Immature natural killer cell (primary cell): Measurements from ENCODE around the gene MEOX2. TPM values are rescaled to one million over a fixed set of nuclear protein-coding genes. Genes with fewer than 3 reads are reported as not detected.

Experiments
- DNase-seq, 3 donors: peaks; one replicate each; pipeline ENCODE4 v3.0.0; 2022; ENCODE audit warnings: mixed read lengths in 1 of 3
- H3K27ac Mint-ChIP-seq, 6 donors: one replicate each; pipeline ENCODE4 v1.8.0; 2020; ENCODE audit warnings: mixed read lengths in 6 of 6, mild to moderate bottlenecking in 5 of 6, inconsistent platforms in 4 of 6, moderate library complexity in 3 of 6
- H3K27me3 Mint-ChIP-seq, 3 donors: one replicate each; pipeline ENCODE4 v1.8.0; 2020 to 2021; ENCODE audit warnings: low read depth in 3 of 3, mild to moderate bottlenecking in 3 of 3, mixed read lengths in 3 of 3, moderate library complexity in 3 of 3, inconsistent platforms in 1 of 3
- H3K36me3 Mint-ChIP-seq, 3 donors: one replicate each; pipeline ENCODE4 v1.8.0; 2020; ENCODE audit warnings: mixed read lengths in 3 of 3, inconsistent platforms in 2 of 3, mild to moderate bottlenecking in 2 of 3
- H3K4me1 Mint-ChIP-seq, 2 donors: one replicate each; pipeline ENCODE4 v1.8.0; 2020; ENCODE audit warnings: inconsistent platforms in 2 of 2, mild to moderate bottlenecking in 2 of 2, mixed read lengths in 2 of 2, moderate library complexity in 1 of 2
- H3K4me3 Mint-ChIP-seq, 5 donors: one replicate each; pipeline ENCODE4 v1.8.0; 2020; ENCODE audit warnings: mild to moderate bottlenecking in 5 of 5, mixed read lengths in 5 of 5, inconsistent platforms in 3 of 5, moderate library complexity in 3 of 5
- H3K9me3 Mint-ChIP-seq, 6 donors: one replicate each; pipeline ENCODE4 v1.8.0; 2020; ENCODE audit warnings: mild to moderate bottlenecking in 6 of 6, mixed read lengths in 6 of 6, inconsistent platforms in 4 of 6, moderate library complexity in 3 of 6
- polyA plus RNA-seq, 3 donors: library from polyadenylated mRNA; unstranded; fragments of 300-500 nt; fragmentation: Illumina TruSeq; gene quantifications; one replicate each; pipeline ENCODE4 v1.2.3, GENCODE V29; 2021

Gene MEOX2
- polyA plus RNA-seq, 3 donors from 2014 or later: not detected

- Mint-ChIP-seq H3K4me1 (no peaks in the 10 kb centered on the region), H3K4me3 (no peak overlapping the region), H3K36me3 (peaks cover 0 to 3% (median 0%) of the 10 kb centered on the region in 3 donors), H3K9me3 (peaks cover 7 to 28% (median 18%) of the 10 kb centered on the region in 6 donors), H3K27ac (no peak overlapping the region), H3K27me3 (peaks cover 5 to 16% (median 8%) of the 10 kb centered on the region in 3 donors)
- DNase-seq: no peak
Measured at GRCh38 chr7:15686957-15687545, 568 bp upstream of the MEOX2 start.

- H3K9me3 Mint-ChIP-seq: peaks cover 6 to 28% (median 17%) of the 10 kb centered on the region in 6 donors
- no peak overlapping the region for H3K4me3 Mint-ChIP-seq
- H3K27ac Mint-ChIP-seq: no peak overlapping the region
- H3K27me3 Mint-ChIP-seq: peaks cover 5 to 16% (median 8%) of the 10 kb centered on the region in 3 donors
- DNase-seq: no peak
- H3K4me1 Mint-ChIP-seq: no peaks in the 10 kb centered on the region
- peaks cover 0 to 3% (median 0%) of the 10 kb centered on the region in 3 donors for H3K36me3 Mint-ChIP-seq
Measured at GRCh38 chr7:15685358-15686294, 857 bp downstream of the MEOX2 start.

GRCh38 chr7:15684871-15685270 is 1.6 kb downstream of the MEOX2 start:
- Mint-ChIP-seq H3K27ac (no peak overlapping the region), H3K9me3 (peaks cover 6 to 28% (median 17%) of the 10 kb centered on the region in 6 donors), H3K36me3 (peaks cover 0 to 3% (median 0%) of the 10 kb centered on the region in 3 donors), H3K4me3 (no peak overlapping the region), H3K4me1 (no peaks in the 10 kb centered on the region), H3K27me3 (peaks cover 5 to 16% (median 8%) of the 10 kb centered on the region in 3 donors)
- DNase-seq: no peak

GRCh38 chr7:15684111-15684800 is 2.2 kb downstream of the MEOX2 start:
- Mint-ChIP-seq H3K27ac (no peak overlapping the region), H3K36me3 (peaks cover 0 to 3% (median 0%) of the 10 kb centered on the region in 3 donors), H3K9me3 (peaks cover 6 to 28% (median 17%) of the 10 kb centered on the region in 6 donors), H3K27me3 (peaks cover 5 to 16% (median 8%) of the 10 kb centered on the region in 3 donors), H3K4me3 (no peak overlapping the region), H3K4me1 (no peaks in the 10 kb centered on the region)
- no peak for DNase-seq

DNA sequence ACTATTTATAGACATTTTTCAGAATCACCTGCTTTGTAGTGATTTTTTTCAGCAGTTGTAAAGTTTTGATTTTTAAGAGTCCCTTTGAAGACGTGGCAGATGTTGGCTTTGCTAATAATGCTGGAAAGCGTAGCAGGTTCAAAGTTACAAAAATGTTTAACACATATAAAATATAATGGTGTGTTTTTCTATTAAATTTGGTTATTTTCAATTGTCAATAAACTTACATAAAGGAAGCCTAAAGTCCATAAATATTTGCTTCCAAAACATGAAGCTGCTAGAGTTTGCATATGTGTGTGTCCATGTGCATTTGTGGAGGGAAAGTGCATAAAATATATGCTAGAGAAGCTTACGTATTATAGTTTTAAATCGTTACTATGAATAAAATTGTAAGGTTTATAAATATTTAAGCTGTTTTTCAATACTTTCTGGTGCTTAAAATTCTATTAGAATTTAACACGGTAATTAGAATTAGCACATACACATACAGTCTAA is 3.7 kb downstream of the MEOX2 start:
- H3K4me1 Mint-ChIP-seq: no peaks in the 10 kb centered on the region
- peaks cover 0 to 3% (median 0%) of the 10 kb centered on the region in 3 donors for H3K36me3 Mint-ChIP-seq
- peaks cover 5 to 16% (median 8%) of the 10 kb centered on the region in 3 donors for H3K27me3 Mint-ChIP-seq
- DNase-seq: no peak
- H3K9me3 Mint-ChIP-seq: peaks cover 6 to 28% (median 14%) of the 10 kb centered on the region in 6 donors
- no peak overlapping the region for H3K4me3 Mint-ChIP-seq
- no peak overlapping the region for H3K27ac Mint-ChIP-seq

GRCh38 chr7:15682111-15682510 is 4.4 kb downstream of the MEOX2 start:
- H3K4me3 Mint-ChIP-seq: no peak overlapping the region
- no peak overlapping the region for H3K27ac Mint-ChIP-seq
- H3K36me3 Mint-ChIP-seq: peaks cover 0 to 3% (median 0%) of the 10 kb centered on the region in 3 donors
- H3K9me3 Mint-ChIP-seq: peaks cover 2 to 26% (median 10%) of the 10 kb centered on the region in 6 donors
- no peaks in the 10 kb centered on the region for H3K4me1 Mint-ChIP-seq
- peaks cover 1 to 15% (median 6%) of the 10 kb centered on the region in 3 donors for H3K27me3 Mint-ChIP-seq
- no peak for DNase-seq

DNA sequence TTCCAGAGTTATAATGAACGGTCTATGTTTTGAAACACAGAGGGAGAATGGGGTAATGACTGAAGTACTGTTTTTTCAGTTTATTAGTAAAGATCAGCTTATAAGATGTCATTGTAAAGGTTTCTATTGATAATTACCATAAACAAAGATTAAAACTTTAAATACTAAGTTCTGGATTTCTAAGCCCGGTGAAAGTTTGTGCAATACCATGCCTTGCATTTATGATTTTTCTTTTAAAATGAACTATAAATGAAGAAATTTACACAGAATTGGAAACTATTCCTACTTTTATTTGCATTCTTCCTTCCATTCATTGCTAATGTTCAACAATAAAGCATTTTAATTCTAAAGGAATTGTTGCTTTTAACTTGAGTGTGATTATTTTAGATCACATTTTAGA is 4.9 kb downstream of the MEOX2 start:
- H3K4me3 Mint-ChIP-seq: no peak overlapping the region
- peaks cover 0 to 3% (median 0%) of the 10 kb centered on the region in 3 donors for H3K36me3 Mint-ChIP-seq
- H3K27ac Mint-ChIP-seq: no peak overlapping the region

GRCh38 chr7:15681186-15681585 is 5.3 kb downstream of the MEOX2 start:
- Mint-ChIP-seq H3K9me3 (peaks cover 3 to 21% (median 6%) of the 10 kb centered on the region in 6 donors), H3K4me3 (no peak overlapping the region), H3K27me3 (peaks cover 0 to 5% (median 5%) of the 10 kb centered on the region in 3 donors), H3K36me3 (peaks cover 0 to 3% (median 0%) of the 10 kb centered on the region in 3 donors), H3K27ac (no peak overlapping the region), H3K4me1 (no peaks in the 10 kb centered on the region)
- no peak for DNase-seq

More for the DNA sequence above, 4.9 kb downstream of the MEOX2 start:
- no peaks in the 10 kb centered on the region for H3K4me1 Mint-ChIP-seq
- no peak for DNase-seq
- peaks cover 3 to 23% (median 8%) of the 10 kb centered on the region in 6 donors for H3K9me3 Mint-ChIP-seq
- peaks cover 1 to 10% (median 6%) of the 10 kb centered on the region in 3 donors for H3K27me3 Mint-ChIP-seq

GRCh38 chr7:15680446-15680845 is 6.0 kb downstream of the MEOX2 start:
- no peaks in the 10 kb centered on the region for H3K4me1 Mint-ChIP-seq
- peaks cover 3 to 22% (median 3%) of the 10 kb centered on the region in 6 donors for H3K9me3 Mint-ChIP-seq
- no peak overlapping the region for H3K4me3 Mint-ChIP-seq
- H3K36me3 Mint-ChIP-seq: peaks cover 0 to 3% (median 0%) of the 10 kb centered on the region in 3 donors
- DNase-seq: no peak
- peaks cover 0 to 3% (median 2%) of the 10 kb centered on the region in 3 donors for H3K27me3 Mint-ChIP-seq
- no peak overlapping the region for H3K27ac Mint-ChIP-seq

GRCh38 chr7:15679306-15679705 is 7.2 kb downstream of the MEOX2 start:
- Mint-ChIP-seq H3K9me3 (peaks cover under 1 to 19% (median 3%) of the 10 kb centered on the region in 6 donors), H3K4me3 (no peak overlapping the region), H3K27ac (no peak overlapping the region), H3K36me3 (no peaks in the 10 kb centered on the region), H3K4me1 (no peaks in the 10 kb centered on the region), H3K27me3 (peaks cover 0 to under 1% (median 0%) of the 10 kb centered on the region in 3 donors)
- no peak for DNase-seq

DNA sequence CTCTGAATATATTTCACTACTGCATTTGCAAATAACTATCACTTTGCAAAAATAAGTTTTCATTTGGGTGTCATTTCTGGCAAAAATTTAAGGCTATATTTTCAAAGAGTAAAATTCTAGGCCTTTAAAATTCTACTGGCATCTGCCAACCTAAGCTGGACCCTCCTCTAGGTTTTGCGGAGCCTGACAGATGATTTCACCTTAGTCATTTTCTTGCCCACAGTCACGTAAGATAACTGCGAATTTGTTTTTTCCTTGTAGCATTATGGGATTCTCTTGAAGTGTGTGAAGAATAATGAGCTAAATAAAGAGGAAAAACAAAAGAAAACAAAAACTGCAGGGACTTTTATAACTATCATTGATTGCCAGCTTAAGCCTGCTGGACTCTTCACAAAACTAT is 7.8 kb downstream of the MEOX2 start:
- H3K27me3 Mint-ChIP-seq: no peaks in the 10 kb centered on the region
- H3K36me3 Mint-ChIP-seq: no peaks in the 10 kb centered on the region
- H3K4me1 Mint-ChIP-seq: no peaks in the 10 kb centered on the region
- no peak overlapping the region for H3K27ac Mint-ChIP-seq
- no peak overlapping the region for H3K4me3 Mint-ChIP-seq
- no peak for DNase-seq
- peaks cover 0 to 23% (median 3%) of the 10 kb centered on the region in 6 donors for H3K9me3 Mint-ChIP-seq

DNA sequence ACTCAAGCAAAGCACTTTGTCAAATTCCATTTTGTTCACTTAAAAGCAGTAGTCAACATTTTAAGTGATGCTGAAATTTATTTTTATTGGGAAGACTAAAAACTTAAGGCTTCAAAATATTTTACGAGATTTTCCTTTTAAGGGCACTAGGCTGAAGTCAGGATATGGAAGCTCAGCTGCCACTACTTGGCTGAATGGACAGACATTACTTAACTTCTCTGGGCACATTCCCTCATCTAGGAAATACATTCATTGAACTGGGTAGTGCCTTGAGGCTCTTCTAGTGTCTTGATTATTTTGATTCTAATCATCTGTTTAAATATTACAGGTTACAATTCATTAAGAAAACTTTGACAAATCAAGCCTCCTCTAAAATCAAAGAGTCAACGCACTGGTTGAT is 11.1 kb downstream of the MEOX2 start:
- Mint-ChIP-seq H3K36me3 (no peaks in the 10 kb centered on the region), H3K27me3 (no peaks in the 10 kb centered on the region), H3K9me3 (peaks cover 3 to 39% (median 5%) of the 10 kb centered on the region in 6 donors), H3K27ac (no peak overlapping the region), H3K4me1 (no peaks in the 10 kb centered on the region), H3K4me3 (no peak overlapping the region)
- DNase-seq: no peak

DNA sequence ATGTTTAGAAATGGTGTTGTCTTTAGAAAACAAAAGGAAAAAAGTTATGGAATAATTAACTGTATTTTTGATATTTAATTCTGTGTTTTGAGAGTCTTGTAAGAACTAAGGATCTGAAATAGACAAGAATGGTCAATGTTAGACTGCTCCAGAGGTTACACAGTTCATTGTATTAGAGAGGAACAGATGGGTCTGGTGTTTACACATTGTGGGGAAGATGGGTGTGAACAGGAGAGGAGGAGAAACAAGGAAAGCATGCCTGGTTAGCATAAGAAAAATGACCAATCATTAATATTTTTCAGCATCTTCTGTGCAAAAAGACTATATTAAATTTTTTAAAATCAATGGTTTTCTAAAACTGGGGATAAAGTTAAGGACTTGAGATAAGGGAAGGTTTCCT is 11.9 kb downstream of the MEOX2 start:
- H3K4me1 Mint-ChIP-seq: no peaks in the 10 kb centered on the region
- peaks cover 0 to 3% (median 0%) of the 10 kb centered on the region in 3 donors for H3K36me3 Mint-ChIP-seq
- H3K27me3 Mint-ChIP-seq: no peaks in the 10 kb centered on the region
- peaks cover 5 to 44% (median 8%) of the 10 kb centered on the region in 6 donors for H3K9me3 Mint-ChIP-seq
- no peak overlapping the region for H3K4me3 Mint-ChIP-seq
- H3K27ac Mint-ChIP-seq: no peak overlapping the region
- no peak for DNase-seq
